SK-N-SH treated with all-trans-retinoic acid at 6 μM for 48 hours (cell line): ENCODE data around the gene FAF1.

Source experiments
- ATAC-seq: fragments of 200-7000 bp; cut with Tn5 transposase; 3 replicates; pipeline ENCODE4 v1.9.1; 2020; ENCODE audit warnings: mild to moderate bottlenecking, moderate library complexity
- ARNTL ChIP-seq: fragments of 450-650 bp; formaldehyde crosslinking; IDR thresholded peaks from 2 replicates; pipeline ENCODE4 v1.5.0; 2020; ENCODE audit warnings: low read depth, mild to moderate bottlenecking, moderate library complexity, borderline replicate concordance
- BACH2 ChIP-seq: fragments of 250-450 bp; sonication (Bioruptor Pico); IDR thresholded peaks from 2 replicates; pipeline ENCODE4 v1.9.0; 2021; ENCODE audit warnings: mild to moderate bottlenecking, borderline replicate concordance
- CSDC2 ChIP-seq: fragments of 250-450 bp; sonication (Bioruptor Pico); IDR thresholded peaks from 2 replicates; pipeline ENCODE4 v1.5.0; 2020; ENCODE audit warnings: mild to moderate bottlenecking, moderate library complexity
- ESRRG ChIP-seq: fragments of 250-450 bp; sonication (Bioruptor Pico); IDR thresholded peaks from 2 replicates; pipeline ENCODE4 v1.6.1; 2021; ENCODE audit warnings: mild to moderate bottlenecking
- GLIS3 ChIP-seq: fragments of 250-450 bp; sonication (Bioruptor Pico); IDR thresholded peaks from 2 replicates; pipeline ENCODE4 v1.5.0; 2020; ENCODE audit warnings: mild to moderate bottlenecking, moderate library complexity
- ISL1 ChIP-seq: fragments of 250-450 bp; sonication (Bioruptor Pico); IDR thresholded peaks from 2 replicates; pipeline ENCODE4 v2.1.2; 2022; ENCODE audit warnings: mild to moderate bottlenecking, moderate library complexity
- OSR1 ChIP-seq: fragments of 250-450 bp; sonication (Bioruptor Pico); IDR thresholded peaks from 2 replicates; pipeline ENCODE4 v1.8.0; 2022; ENCODE audit warnings: moderate library complexity, mild to moderate bottlenecking, inconsistent platforms
- PPARA ChIP-seq: fragments of 250-450 bp; sonication (Bioruptor Pico); IDR thresholded peaks from 2 replicates; pipeline ENCODE4 v1.5.0; 2020; ENCODE audit warnings: mild to moderate bottlenecking, borderline replicate concordance
- RARB ChIP-seq: fragments of 250-450 bp; sonication (Bioruptor Pico); IDR thresholded peaks from 2 replicates; pipeline ENCODE4 v1.8.0; 2021; ENCODE audit warnings: mild to moderate bottlenecking, moderate library complexity
- SNAI2 ChIP-seq: fragments of 250-450 bp; sonication (Bioruptor Pico); IDR thresholded peaks from 2 replicates; pipeline ENCODE4 v1.5.0; 2020; ENCODE audit warnings: mild to moderate bottlenecking, moderate library complexity
- TCF4 ChIP-seq: fragments of 250-450 bp; sonication (Bioruptor Pico); IDR thresholded peaks from 2 replicates; pipeline ENCODE4 v1.8.0; 2021; ENCODE audit warnings: mild to moderate bottlenecking, moderate library complexity, borderline replicate concordance
- ZC3H10 ChIP-seq: fragments of 250-450 bp; sonication (Bioruptor Pico); IDR thresholded peaks from 2 replicates; pipeline ENCODE4 v1.5.1; 2021; ENCODE audit warnings: mild to moderate bottlenecking, moderate library complexity
- ZFP3 ChIP-seq: fragments of 250-450 bp; sonication (Bioruptor Pico); IDR thresholded peaks from 2 replicates; pipeline ENCODE4 v1.5.0; 2020; ENCODE audit warnings: mild to moderate bottlenecking, moderate library complexity
- ZNF565 ChIP-seq: fragments of 450-650 bp; formaldehyde crosslinking; conservative IDR thresholded peaks from 2 replicates; pipeline ENCODE4 v1.5.0; 2020; ENCODE audit warnings: low read depth, mild to moderate bottlenecking, moderate library complexity
- ZNF70 ChIP-seq: fragments of 450-650 bp; formaldehyde crosslinking; IDR thresholded peaks from 2 replicates; pipeline ENCODE4 v1.5.0; 2020; ENCODE audit warnings: mild to moderate bottlenecking, moderate library complexity
- ZNF8 ChIP-seq: fragments of 450-650 bp; formaldehyde crosslinking; IDR thresholded peaks from 2 replicates; pipeline ENCODE4 v1.5.0; 2020; ENCODE audit warnings: mild to moderate bottlenecking, moderate library complexity
- TF ChIP-seq, protein P1 (sequence below): fragments of 250-450 bp; sonication (Bioruptor Pico); IDR thresholded peaks from 2 replicates; pipeline ENCODE4 v1.8.0; 2020; ENCODE audit warnings: mild to moderate bottlenecking, moderate library complexity, borderline replicate concordance
- TF ChIP-seq, protein P2 (sequence below): fragments of 250-450 bp; sonication (Bioruptor Pico); IDR thresholded peaks from 2 replicates; pipeline ENCODE4 v1.5.1; 2021; ENCODE audit warnings: mild to moderate bottlenecking, moderate library complexity
- TF ChIP-seq, protein P3 (sequence below): fragments of 250-450 bp; sonication (Bioruptor Pico); IDR thresholded peaks from 2 replicates; pipeline ENCODE4 v1.5.0; 2020; ENCODE audit warnings: mild to moderate bottlenecking, moderate library complexity
- TF ChIP-seq, protein P4 (sequence below): fragments of 250-450 bp; sonication (Bioruptor Pico); IDR thresholded peaks from 2 replicates; pipeline ENCODE4 v1.5.1; 2020; ENCODE audit warnings: low read depth, mild to moderate bottlenecking, moderate library complexity
- TF ChIP-seq, protein P5 (sequence below): fragments of 250-450 bp; sonication (Bioruptor Pico); IDR thresholded peaks from 2 replicates; pipeline ENCODE4 v1.8.0; 2021; ENCODE audit warnings: low read depth, mild to moderate bottlenecking, moderate library complexity, borderline replicate concordance

FAF1 gene

DNA sequence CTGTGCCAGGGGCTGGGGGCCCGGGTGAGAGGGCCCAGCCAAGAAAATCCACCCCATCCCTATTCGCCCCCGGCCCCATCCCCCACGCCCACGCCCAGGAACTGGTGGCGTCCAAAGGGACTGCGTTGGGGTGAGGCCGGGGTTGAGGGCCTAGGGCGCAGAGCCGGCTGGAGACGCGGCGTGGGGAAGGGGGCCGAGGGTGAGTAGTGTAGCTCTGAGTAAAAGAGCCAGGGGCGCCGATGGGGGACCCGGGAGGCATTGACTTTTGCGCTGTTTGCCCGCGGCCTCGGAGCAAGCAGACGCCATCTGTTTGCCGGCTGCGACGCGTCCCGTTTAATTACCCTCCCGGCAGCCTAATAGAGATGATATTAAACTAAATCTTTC, 533.4 kb downstream of the FAF1 start:
- no peak for TF ChIP-seq OSR1
- no peak for TF ChIP-seq ESRRG (CRISPR knock-in tag)
- TF ChIP-seq PPARA (CRISPR knock-in tag), result no peak
- no peak for TF ChIP-seq ZNF70 (CRISPR knock-in tag)
- TF ChIP-seq, protein P1, sequence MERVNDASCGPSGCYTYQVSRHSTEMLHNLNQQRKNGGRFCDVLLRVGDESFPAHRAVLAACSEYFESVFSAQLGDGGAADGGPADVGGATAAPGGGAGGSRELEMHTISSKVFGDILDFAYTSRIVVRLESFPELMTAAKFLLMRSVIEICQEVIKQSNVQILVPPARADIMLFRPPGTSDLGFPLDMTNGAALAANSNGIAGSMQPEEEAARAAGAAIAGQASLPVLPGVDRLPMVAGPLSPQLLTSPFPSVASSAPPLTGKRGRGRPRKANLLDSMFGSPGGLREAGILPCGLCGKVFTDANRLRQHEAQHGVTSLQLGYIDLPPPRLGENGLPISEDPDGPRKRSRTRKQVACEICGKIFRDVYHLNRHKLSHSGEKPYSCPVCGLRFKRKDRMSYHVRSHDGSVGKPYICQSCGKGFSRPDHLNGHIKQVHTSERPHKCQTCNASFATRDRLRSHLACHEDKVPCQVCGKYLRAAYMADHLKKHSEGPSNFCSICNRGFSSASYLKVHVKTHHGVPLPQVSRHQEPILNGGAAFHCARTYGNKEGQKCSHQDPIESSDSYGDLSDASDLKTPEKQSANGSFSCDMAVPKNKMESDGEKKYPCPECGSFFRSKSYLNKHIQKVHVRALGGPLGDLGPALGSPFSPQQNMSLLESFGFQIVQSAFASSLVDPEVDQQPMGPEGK (CRISPR knock-in tag), result no peak

DNA sequence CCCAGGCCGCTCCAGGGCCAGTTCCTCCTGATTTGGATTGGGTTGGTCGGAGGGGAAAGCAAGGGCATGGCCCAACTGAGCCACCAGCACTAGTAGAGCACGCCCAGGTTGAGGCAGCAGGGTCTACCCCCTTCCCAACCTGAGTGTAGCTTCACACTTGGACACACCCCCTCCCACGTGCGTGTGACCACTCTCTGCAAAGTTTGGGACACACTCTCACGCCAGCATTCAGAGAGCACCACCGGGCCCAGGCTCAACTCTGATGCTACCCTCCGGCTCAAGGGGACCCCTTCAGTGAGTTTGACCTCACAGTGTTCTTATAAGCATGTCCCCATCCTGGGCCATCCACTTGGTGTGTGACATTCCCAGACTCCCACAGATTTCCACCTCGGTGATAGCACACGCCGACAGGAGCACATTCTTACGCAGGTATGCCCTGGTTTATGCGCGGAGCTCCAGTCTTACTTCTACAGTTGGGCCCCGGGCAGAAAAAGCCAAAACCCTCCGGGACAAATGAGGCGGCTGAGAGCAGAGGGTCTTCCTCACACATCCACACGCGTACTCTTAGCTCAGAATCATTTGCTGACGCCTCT, 533.9 kb downstream of the FAF1 start:
- ATAC-seq, result 0 out of 3 replicates have a peak, but pooled peaks have one; percentile 1
- TF ChIP-seq BACH2 (CRISPR knock-in tag) (no peak), ZNF565 (CRISPR knock-in tag) (no peak), OSR1 (no peak), ARNTL (CRISPR knock-in tag) (no peak), ZNF70 (CRISPR knock-in tag) (no peak), ZFP3 (no peak), ISL1 (CRISPR knock-in tag) (no peak), CSDC2 (CRISPR knock-in tag) (no peak), ESRRG (CRISPR knock-in tag) (no peak), RARB (no peak), ZC3H10 (CRISPR knock-in tag) (no peak)
- TF ChIP-seq, protein P2, sequence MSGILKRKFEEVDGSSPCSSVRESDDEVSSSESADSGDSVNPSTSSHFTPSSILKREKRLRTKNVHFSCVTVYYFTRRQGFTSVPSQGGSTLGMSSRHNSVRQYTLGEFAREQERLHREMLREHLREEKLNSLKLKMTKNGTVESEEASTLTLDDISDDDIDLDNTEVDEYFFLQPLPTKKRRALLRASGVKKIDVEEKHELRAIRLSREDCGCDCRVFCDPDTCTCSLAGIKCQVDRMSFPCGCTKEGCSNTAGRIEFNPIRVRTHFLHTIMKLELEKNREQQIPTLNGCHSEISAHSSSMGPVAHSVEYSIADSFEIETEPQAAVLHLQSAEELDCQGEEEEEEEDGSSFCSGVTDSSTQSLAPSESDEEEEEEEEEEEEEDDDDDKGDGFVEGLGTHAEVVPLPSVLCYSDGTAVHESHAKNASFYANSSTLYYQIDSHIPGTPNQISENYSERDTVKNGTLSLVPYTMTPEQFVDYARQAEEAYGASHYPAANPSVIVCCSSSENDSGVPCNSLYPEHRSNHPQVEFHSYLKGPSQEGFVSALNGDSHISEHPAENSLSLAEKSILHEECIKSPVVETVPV (CRISPR knock-in tag), result no peak

More for the DNA sequence above, 533.4 kb downstream of the FAF1 start:
- peak; percentile 1; the same call in 1 of the 3 replicates for ATAC-seq

DNA sequence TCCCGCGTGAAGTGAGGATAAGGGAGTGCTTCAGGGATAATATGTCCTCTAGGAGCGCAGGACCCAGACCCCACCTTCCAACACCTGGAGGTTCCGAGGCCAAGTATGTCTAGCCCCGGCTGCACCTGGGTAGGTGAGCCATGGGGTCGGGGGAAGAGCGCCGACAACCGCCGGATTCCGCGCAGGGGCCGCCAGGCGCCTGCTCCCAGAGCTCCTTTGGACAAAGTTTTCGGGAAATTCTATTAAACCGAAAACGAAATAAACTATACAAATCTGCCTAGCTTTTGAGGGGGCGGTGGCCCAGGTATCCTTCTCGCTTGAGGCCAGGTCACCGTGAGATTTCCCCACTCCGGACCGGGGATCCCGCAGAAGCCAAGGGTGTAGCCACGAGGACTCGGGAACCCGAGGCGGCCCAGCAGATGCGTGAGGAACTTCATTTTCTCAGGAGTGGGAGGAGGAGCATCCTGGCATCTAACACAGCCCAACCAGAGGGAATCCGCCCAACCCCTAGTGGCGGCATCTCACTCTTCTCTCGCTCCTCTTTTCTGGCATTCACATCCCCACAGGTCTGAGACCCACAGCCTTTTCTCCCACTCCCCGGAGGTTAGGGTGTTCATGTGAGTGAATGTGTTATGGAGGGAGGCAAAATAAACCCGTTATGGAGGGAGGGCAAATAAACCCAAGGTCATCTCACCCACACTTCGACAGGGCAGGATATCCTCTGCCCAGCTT, 534.5 kb downstream of the FAF1 start:
- peak; percentile 29 for ATAC-seq
- TF ChIP-seq ZNF8 (CRISPR knock-in tag), result no peak
- no peak for TF ChIP-seq TCF4
- TF ChIP-seq ISL1 (CRISPR knock-in tag), result no peak
- TF ChIP-seq, protein P3, sequence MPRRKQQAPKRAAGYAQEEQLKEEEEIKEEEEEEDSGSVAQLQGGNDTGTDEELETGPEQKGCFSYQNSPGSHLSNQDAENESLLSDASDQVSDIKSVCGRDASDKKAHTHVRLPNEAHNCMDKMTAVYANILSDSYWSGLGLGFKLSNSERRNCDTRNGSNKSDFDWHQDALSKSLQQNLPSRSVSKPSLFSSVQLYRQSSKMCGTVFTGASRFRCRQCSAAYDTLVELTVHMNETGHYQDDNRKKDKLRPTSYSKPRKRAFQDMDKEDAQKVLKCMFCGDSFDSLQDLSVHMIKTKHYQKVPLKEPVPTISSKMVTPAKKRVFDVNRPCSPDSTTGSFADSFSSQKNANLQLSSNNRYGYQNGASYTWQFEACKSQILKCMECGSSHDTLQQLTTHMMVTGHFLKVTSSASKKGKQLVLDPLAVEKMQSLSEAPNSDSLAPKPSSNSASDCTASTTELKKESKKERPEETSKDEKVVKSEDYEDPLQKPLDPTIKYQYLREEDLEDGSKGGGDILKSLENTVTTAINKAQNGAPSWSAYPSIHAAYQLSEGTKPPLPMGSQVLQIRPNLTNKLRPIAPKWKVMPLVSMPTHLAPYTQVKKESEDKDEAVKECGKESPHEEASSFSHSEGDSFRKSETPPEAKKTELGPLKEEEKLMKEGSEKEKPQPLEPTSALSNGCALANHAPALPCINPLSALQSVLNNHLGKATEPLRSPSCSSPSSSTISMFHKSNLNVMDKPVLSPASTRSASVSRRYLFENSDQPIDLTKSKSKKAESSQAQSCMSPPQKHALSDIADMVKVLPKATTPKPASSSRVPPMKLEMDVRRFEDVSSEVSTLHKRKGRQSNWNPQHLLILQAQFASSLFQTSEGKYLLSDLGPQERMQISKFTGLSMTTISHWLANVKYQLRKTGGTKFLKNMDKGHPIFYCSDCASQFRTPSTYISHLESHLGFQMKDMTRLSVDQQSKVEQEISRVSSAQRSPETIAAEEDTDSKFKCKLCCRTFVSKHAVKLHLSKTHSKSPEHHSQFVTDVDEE, result no peak
- TF ChIP-seq ZNF565 (CRISPR knock-in tag), result no peak
- TF ChIP-seq, protein P1 (CRISPR knock-in tag), result no peak
- TF ChIP-seq ZFP3, result no peak
- TF ChIP-seq, protein P4, sequence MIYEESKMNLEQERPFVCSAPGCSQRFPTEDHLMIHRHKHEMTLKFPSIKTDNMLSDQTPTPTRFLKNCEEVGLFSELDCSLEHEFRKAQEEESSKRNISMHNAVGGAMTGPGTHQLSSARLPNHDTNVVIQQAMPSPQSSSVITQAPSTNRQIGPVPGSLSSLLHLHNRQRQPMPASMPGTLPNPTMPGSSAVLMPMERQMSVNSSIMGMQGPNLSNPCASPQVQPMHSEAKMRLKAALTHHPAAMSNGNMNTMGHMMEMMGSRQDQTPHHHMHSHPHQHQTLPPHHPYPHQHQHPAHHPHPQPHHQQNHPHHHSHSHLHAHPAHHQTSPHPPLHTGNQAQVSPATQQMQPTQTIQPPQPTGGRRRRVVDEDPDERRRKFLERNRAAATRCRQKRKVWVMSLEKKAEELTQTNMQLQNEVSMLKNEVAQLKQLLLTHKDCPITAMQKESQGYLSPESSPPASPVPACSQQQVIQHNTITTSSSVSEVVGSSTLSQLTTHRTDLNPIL (CRISPR knock-in tag), result no peak
- TF ChIP-seq ZC3H10 (CRISPR knock-in tag), result no peak
- no peak for TF ChIP-seq ZNF70 (CRISPR knock-in tag)
- no peak for TF ChIP-seq SNAI2 (CRISPR knock-in tag)
- no peak for TF ChIP-seq PPARA (CRISPR knock-in tag)
- TF ChIP-seq BACH2 (CRISPR knock-in tag), result no peak
- TF ChIP-seq, protein P5, sequence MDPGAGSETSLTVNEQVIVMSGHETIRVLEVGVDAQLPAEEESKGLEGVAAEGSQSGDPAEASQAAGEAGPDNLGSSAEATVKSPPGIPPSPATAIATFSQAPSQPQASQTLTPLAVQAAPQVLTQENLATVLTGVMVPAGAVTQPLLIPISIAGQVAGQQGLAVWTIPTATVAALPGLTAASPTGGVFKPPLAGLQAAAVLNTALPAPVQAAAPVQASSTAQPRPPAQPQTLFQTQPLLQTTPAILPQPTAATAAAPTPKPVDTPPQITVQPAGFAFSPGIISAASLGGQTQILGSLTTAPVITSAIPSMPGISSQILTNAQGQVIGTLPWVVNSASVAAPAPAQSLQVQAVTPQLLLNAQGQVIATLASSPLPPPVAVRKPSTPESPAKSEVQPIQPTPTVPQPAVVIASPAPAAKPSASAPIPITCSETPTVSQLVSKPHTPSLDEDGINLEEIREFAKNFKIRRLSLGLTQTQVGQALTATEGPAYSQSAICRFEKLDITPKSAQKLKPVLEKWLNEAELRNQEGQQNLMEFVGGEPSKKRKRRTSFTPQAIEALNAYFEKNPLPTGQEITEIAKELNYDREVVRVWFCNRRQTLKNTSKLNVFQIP, result no peak
- TF ChIP-seq GLIS3 (CRISPR knock-in tag), result no peak
- no peak for TF ChIP-seq ESRRG (CRISPR knock-in tag)
